ENCODE results near the gene CAMTA1.

The CAMTA1 gene

GRCh38 chr1:6909401-6909800 lies 124.1 kb downstream of the CAMTA1 start:
- no peak overlapping the region for H3K27ac ChIP-seq (ENCODE audit: poor library complexity, severe bottlenecking)
- H3K9me3 ChIP-seq (ENCODE audit: severe bottlenecking) = no peaks in the 10 kb centered on the region
- ATAC-seq (ENCODE audit: low read depth) (no peak), DNase-seq (ENCODE audit: low spot score) (no peak)
- no peaks in the 10 kb centered on the region for H3K27me3 ChIP-seq (ENCODE audit: insufficient read depth, poor library complexity, severe bottlenecking)
- TF ChIP-seq CTCF (IDR thresholded peaks at IDR 0.05; ENCODE audit: poor library complexity, severe bottlenecking) = no peak
- H3K4me3 ChIP-seq (ENCODE audit: severe bottlenecking) = no peak overlapping the region
- no peaks in the 10 kb centered on the region for H3K36me3 ChIP-seq (ENCODE audit: low read depth)
- no peaks in the 10 kb centered on the region for H3K4me1 ChIP-seq (ENCODE audit: insufficient read depth, poor library complexity, severe bottlenecking)

GRCh38 chr1:6909857-6910256 lies 124.6 kb downstream of the CAMTA1 start:
- no peaks in the 10 kb centered on the region for H3K36me3 ChIP-seq (ENCODE audit: low read depth)
- ATAC-seq (ENCODE audit: low read depth) = no peak
- H3K9me3 ChIP-seq (ENCODE audit: severe bottlenecking) = no peaks in the 10 kb centered on the region
- no peak overlapping the region for H3K4me3 ChIP-seq (ENCODE audit: severe bottlenecking)
- no peaks in the 10 kb centered on the region for H3K4me1 ChIP-seq (ENCODE audit: insufficient read depth, poor library complexity, severe bottlenecking)
- no peak for TF ChIP-seq CTCF (IDR thresholded peaks at IDR 0.05; ENCODE audit: poor library complexity, severe bottlenecking)
- DNase-seq (ENCODE audit: low spot score) = no peak
- H3K27ac ChIP-seq (ENCODE audit: poor library complexity, severe bottlenecking) = no peak overlapping the region
- no peaks in the 10 kb centered on the region for H3K27me3 ChIP-seq (ENCODE audit: insufficient read depth, poor library complexity, severe bottlenecking)

DNA sequence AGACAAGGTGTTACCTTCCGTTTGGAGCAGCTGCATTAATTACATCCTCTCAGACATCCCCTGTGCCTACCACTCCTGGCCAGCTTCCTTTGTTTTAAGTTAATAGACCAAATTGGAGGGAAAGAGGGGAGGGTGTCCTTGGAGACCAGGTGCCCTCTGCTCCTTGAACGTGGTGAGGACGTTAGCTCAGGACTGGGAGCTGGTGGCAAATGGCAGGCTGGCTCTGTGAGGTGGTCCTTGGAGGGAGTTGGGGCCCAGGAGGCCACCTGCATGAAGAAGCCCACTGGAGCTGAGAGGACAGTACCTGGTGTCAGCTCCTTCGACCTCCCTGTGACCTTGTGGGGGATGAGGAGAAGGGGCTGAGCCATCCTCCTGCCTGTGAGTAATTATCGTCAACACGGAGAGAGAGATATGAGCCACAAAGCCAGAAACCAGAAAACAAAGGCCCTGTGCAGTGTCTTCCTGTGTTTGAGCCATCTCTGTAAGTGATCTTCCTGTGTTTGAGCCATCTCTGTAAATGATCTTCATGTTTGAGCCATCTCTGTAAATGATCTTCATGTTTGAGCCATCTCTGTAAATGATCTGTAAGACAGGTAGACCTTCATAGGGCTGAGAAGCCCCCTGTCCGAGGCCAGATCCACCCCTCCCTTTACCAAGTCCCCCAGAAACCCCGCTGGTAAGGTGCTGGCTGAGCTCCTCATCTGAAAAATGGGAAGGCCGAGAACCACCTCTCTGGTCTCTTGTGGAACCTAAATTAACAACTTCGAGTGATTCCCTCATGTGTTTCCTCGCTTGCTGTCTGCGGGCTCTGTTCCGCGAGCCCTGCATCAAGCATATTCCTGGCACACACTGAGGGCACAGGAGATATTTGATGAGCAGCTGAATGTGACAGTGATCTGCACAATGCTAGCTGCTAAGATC lies 126.0 kb downstream of the CAMTA1 start:
- ATAC-seq (ENCODE audit: low read depth) (no peak), DNase-seq (ENCODE audit: low spot score) (no peak)
- Histone ChIP-seq H3K27me3 (ENCODE audit: insufficient read depth, poor library complexity, severe bottlenecking) (no peaks in the 10 kb centered on the region), H3K27ac (ENCODE audit: poor library complexity, severe bottlenecking) (no peak overlapping the region), H3K4me1 (ENCODE audit: insufficient read depth, poor library complexity, severe bottlenecking) (no peaks in the 10 kb centered on the region), H3K9me3 (ENCODE audit: severe bottlenecking) (no peaks in the 10 kb centered on the region), H3K4me3 (ENCODE audit: severe bottlenecking) (no peak overlapping the region), H3K36me3 (ENCODE audit: low read depth) (no peaks in the 10 kb centered on the region)
- no peak for TF ChIP-seq CTCF (IDR thresholded peaks at IDR 0.05; ENCODE audit: poor library complexity, severe bottlenecking)

- H3K4me1 ChIP-seq (ENCODE audit: insufficient read depth, poor library complexity, severe bottlenecking) = no peaks in the 10 kb centered on the region
- TF ChIP-seq CTCF (IDR thresholded peaks at IDR 0.05; ENCODE audit: poor library complexity, severe bottlenecking) = no peak
- no peak overlapping the region for H3K4me3 ChIP-seq (ENCODE audit: severe bottlenecking)
- H3K27ac ChIP-seq (ENCODE audit: poor library complexity, severe bottlenecking) = no peak overlapping the region
- no peak for ATAC-seq (ENCODE audit: low read depth)
- H3K36me3 ChIP-seq (ENCODE audit: low read depth) = no peaks in the 10 kb centered on the region
- H3K27me3 ChIP-seq (ENCODE audit: insufficient read depth, poor library complexity, severe bottlenecking) = no peaks in the 10 kb centered on the region
- DNase-seq (ENCODE audit: low spot score) = no peak
- no peaks in the 10 kb centered on the region for H3K9me3 ChIP-seq (ENCODE audit: severe bottlenecking)
Observed at GRCh38 chr1:6911974-6912373, 126.7 kb downstream of the CAMTA1 start.

DNA sequence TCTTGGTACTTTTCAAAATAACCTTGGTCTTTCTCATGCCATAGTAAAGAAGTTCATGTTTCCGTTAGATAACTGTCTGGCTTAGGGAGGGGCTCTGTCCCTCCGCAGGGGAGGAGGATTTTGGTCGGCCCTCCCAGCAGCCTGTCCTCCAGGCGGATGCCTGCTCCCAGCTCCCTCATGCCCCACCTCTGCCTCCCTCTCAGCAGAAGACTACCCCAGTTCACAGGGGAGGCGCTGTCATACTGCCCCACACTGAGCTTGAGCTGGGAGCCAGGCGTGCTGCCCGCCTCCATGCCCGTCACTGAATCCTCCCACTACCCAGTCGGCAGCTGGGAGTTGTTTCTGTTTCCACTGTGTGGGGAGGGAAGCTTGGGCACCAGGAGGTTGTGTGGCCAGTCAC lies 127.3 kb downstream of the CAMTA1 start:
- TF ChIP-seq CTCF (IDR thresholded peaks at IDR 0.05; ENCODE audit: poor library complexity, severe bottlenecking) = no peak
- DNase-seq (ENCODE audit: low spot score) = no peak

More for the DNA sequence above, 127.3 kb downstream of the CAMTA1 start:
- no peak for ATAC-seq (ENCODE audit: low read depth)
- Histone ChIP-seq H3K4me3 (ENCODE audit: severe bottlenecking) (no peak overlapping the region), H3K9me3 (ENCODE audit: severe bottlenecking) (no peaks in the 10 kb centered on the region), H3K36me3 (ENCODE audit: low read depth) (no peaks in the 10 kb centered on the region), H3K27ac (ENCODE audit: poor library complexity, severe bottlenecking) (no peak overlapping the region), H3K4me1 (ENCODE audit: insufficient read depth, poor library complexity, severe bottlenecking) (no peaks in the 10 kb centered on the region), H3K27me3 (ENCODE audit: insufficient read depth, poor library complexity, severe bottlenecking) (no peaks in the 10 kb centered on the region)

Data from RWPE2 (cell line).